H1 (cell line): ENCODE data around the gene UBE2H. TPM values are rescaled to one million over a fixed set of nuclear protein-coding genes. Genes with fewer than 3 reads are reported as not detected.

Experiments used
- CTCF ChIA-PET: fragments of 300-600 bp; sonication (Branson Sonifier 250); formaldehyde crosslinking; loops from one replicate; lab custom pipeline; 2021; ENCODE audit not compliant: partially characterized antibody; lab: Charles Lee
- POLR2A ChIA-PET: fragments of 300-600 bp; sonication (Branson Sonifier 250); formaldehyde crosslinking; loops from one replicate; lab custom pipeline; 2021; ENCODE audit warnings: inconsistent platforms; ENCODE audit not compliant: partially characterized antibody; lab: Charles Lee
- DNase-seq, 2 experiments: peaks; one replicate each; pipeline versions ENCODE4 v3.0.0 to v3.0.0-alpha.2; 2010 to 2022; ENCODE audit warnings: low spot score in 2 of 2, low read depth in 1 of 2, mixed read lengths in 1 of 2
- FAIRE-seq: peaks from 2 replicates; lab custom pipeline; 2011; peaks lifted over from hg19 to GRCh38; lab: Jason Lieb, UNC
- H2AFZ ChIP-seq: 2 replicates; pipeline ENCODE4 v1.8.1; 2012; ENCODE audit warnings: low read length, inconsistent platforms
- H2AK5ac ChIP-seq: 2 replicates; pipeline ENCODE4 v1.6.1; 2013; ENCODE audit warnings: low read depth, low read length
- H2BK120ac ChIP-seq: replicated peaks from 2 replicates; pipeline ENCODE3; 2013; ENCODE audit warnings: low read depth, low read length, inconsistent platforms
- H2BK12ac ChIP-seq: 2 replicates; pipeline ENCODE4 v1.6.1; 2013; ENCODE audit warnings: low read depth, low read length
- H2BK15ac ChIP-seq: 2 replicates; pipeline ENCODE4 v1.6.1; 2013; ENCODE audit warnings: low read length
- H2BK20ac ChIP-seq: 2 replicates; pipeline ENCODE4 v1.6.1; 2013; ENCODE audit warnings: low read length
- H2BK5ac ChIP-seq: 2 replicates; pipeline ENCODE4 v1.6.1; 2013; ENCODE audit warnings: low read depth, low read length
- H3K14ac ChIP-seq: 2 replicates; pipeline ENCODE4 v1.6.1; 2013; ENCODE audit warnings: inconsistent platforms; ENCODE audit not compliant: insufficient read length
- H3K18ac ChIP-seq: 2 replicates; pipeline ENCODE4 v1.6.1; 2013; ENCODE audit warnings: low read length; ENCODE audit errors: extremely low read depth
- H3K23ac ChIP-seq: 2 replicates; pipeline ENCODE4 v1.6.1; 2013; ENCODE audit warnings: inconsistent platforms; ENCODE audit not compliant: insufficient read length
- H3K23me2 ChIP-seq: 2 replicates; pipeline ENCODE4 v1.6.1; 2013; ENCODE audit warnings: low read depth, low read length
- H3K27ac ChIP-seq: 2 replicates; pipeline ENCODE4 v1.6.1; 2011; ENCODE audit warnings: low read depth, low read length, inconsistent platforms
- H3K27me3 ChIP-seq, 4 experiments: replicated peaks in 1 of 4; 1 replicate in 1 of 4; 2 replicates in 3 of 4; pipeline versions ENCODE4 v1.6.1 to v1.8.1; 2011 to 2013; ENCODE audit warnings: low read length in 3 of 4, mild to moderate bottlenecking in 3 of 4, inconsistent platforms in 2 of 4, mixed read lengths in 2 of 4, moderate library complexity in 1 of 4; ENCODE audit not compliant: control insufficient read depth in 3 of 4, insufficient read depth in 3 of 4; ENCODE audit errors: extremely low read depth in 1 of 4
- H3K36me3 ChIP-seq, 4 experiments: 2 replicates each; pipeline versions ENCODE4 v1.6.1 to v1.8.1; 2011 to 2013; ENCODE audit warnings: mild to moderate bottlenecking in 4 of 4, low read length in 3 of 4, moderate library complexity in 2 of 4, control low read depth in 1 of 4, inconsistent platforms in 1 of 4; ENCODE audit not compliant: insufficient read depth in 4 of 4, control insufficient read depth in 2 of 4
- H3K4ac ChIP-seq: replicated peaks from 2 replicates; pipeline ENCODE3; 2013; ENCODE audit warnings: low read length, low read depth, mixed read lengths, inconsistent platforms; ENCODE audit not compliant: insufficient read length
- H3K4me1 ChIP-seq, 4 experiments: replicated peaks in 1 of 4; 1 replicate in 1 of 4; 2 replicates in 3 of 4; pipeline versions ENCODE4 v1.6.1 to v1.8.1; 2011 to 2013; ENCODE audit warnings: low read length in 3 of 4, inconsistent platforms in 2 of 4, mixed read lengths in 1 of 4; ENCODE audit not compliant: insufficient read depth in 4 of 4, control insufficient read depth in 3 of 4
- H3K4me2 ChIP-seq, 2 experiments: 2 replicates each; pipeline versions ENCODE4 v1.6.1 to v1.8.1; 2011 to 2013; ENCODE audit warnings: low read depth in 2 of 2, low read length in 2 of 2, control low read depth in 1 of 2, inconsistent platforms in 1 of 2, mild to moderate bottlenecking in 1 of 2; ENCODE audit not compliant: insufficient read depth in 1 of 2
- H3K4me3 ChIP-seq, 4 experiments: fragments of 200-600, 300-600 bp in 1 of 4; sonication (generic), shearing (Covaris generic), sonication (Bioruptor Twin) in 1 of 4; 2 replicates each; pipeline versions ENCODE4 v1.5.1 to v1.8.1; 2011 to 2016; ENCODE audit warnings: low read length in 4 of 4, low read depth in 3 of 4, control low read depth in 2 of 4, inconsistent platforms in 2 of 4, mild to moderate bottlenecking in 2 of 4, mixed read lengths in 1 of 4, moderate library complexity in 1 of 4; ENCODE audit not compliant: insufficient read depth in 2 of 4; ENCODE audit errors: extremely low read depth in 1 of 4
- H3K56ac ChIP-seq: replicated peaks from 2 replicates; pipeline ENCODE3; 2013; ENCODE audit warnings: low read depth, mild to moderate bottlenecking, mixed read lengths, low read length, inconsistent platforms; ENCODE audit not compliant: insufficient read length
- H3K79me1 ChIP-seq: 2 replicates; pipeline ENCODE4 v1.6.1; 2013; ENCODE audit warnings: low read depth, low read length, control low read depth
- H3K79me2 ChIP-seq, 2 experiments: 2 replicates each; pipeline versions ENCODE4 v1.6.1 to v1.8.1; 2012 to 2013; ENCODE audit warnings: low read length in 2 of 2, mild to moderate bottlenecking in 2 of 2, inconsistent platforms in 1 of 2; ENCODE audit not compliant: insufficient read depth in 2 of 2, control insufficient read depth in 1 of 2
- H3K9ac ChIP-seq, 4 experiments: replicated peaks in 1 of 4; 1 replicate in 1 of 4; 2 replicates in 3 of 4; pipeline versions ENCODE4 v1.6.1 to v1.8.1; 2011 to 2013; ENCODE audit warnings: low read depth in 3 of 4, low read length in 3 of 4, control low read depth in 2 of 4, mild to moderate bottlenecking in 2 of 4, moderate library complexity in 2 of 4, inconsistent platforms in 1 of 4; ENCODE audit errors: extremely low read depth in 1 of 4
- H3K9me3 ChIP-seq, 2 experiments: 2 replicates each; pipeline versions ENCODE4 v1.6.1 to v1.8.1; 2012 to 2013; ENCODE audit warnings: mild to moderate bottlenecking in 2 of 2, moderate library complexity in 2 of 2, control low read depth in 1 of 2, inconsistent platforms in 1 of 2, low read depth in 1 of 2, low read length in 1 of 2, mixed read lengths in 1 of 2; ENCODE audit not compliant: insufficient read depth in 2 of 2
- H4K20me1 ChIP-seq, 2 experiments: replicated peaks in 1 of 2; 2 replicates each; pipeline versions ENCODE3 to v1.8.1; 2011 to 2013; ENCODE audit warnings: inconsistent platforms in 2 of 2, low read length in 2 of 2, mild to moderate bottlenecking in 1 of 2; ENCODE audit not compliant: insufficient read depth in 2 of 2, control insufficient read depth in 1 of 2
- H4K5ac ChIP-seq: 2 replicates; pipeline ENCODE4 v1.6.1; 2013; ENCODE audit warnings: low read length, low read depth, mixed read lengths, inconsistent platforms; ENCODE audit not compliant: insufficient read length
- H4K8ac ChIP-seq: 2 replicates; pipeline ENCODE4 v1.8.0; 2013; ENCODE audit warnings: mild to moderate bottlenecking, moderate library complexity, low read length, inconsistent platforms; ENCODE audit not compliant: insufficient read depth; ENCODE audit errors: extremely low read depth
- H4K91ac ChIP-seq: replicated peaks from 2 replicates; pipeline ENCODE3; 2013; ENCODE audit warnings: low read length, mixed read lengths, inconsistent platforms; ENCODE audit not compliant: insufficient read length
- BCL11A ChIP-seq, 2 experiments: IDR thresholded peaks; one replicate each; pipeline ENCODE4 v1.6.1; 2011; ENCODE audit warnings: low read depth in 2 of 2, low read length in 2 of 2, mild to moderate bottlenecking in 2 of 2
- CBX8 ChIP-seq: fragments of 300-800, 300-1000 bp; sonication (generic); IDR thresholded peaks from 2 replicates; pipeline ENCODE4 v1.7.1; 2016; ENCODE audit warnings: low read depth, low read length, borderline replicate concordance
- CHD1 ChIP-seq: IDR thresholded peaks from 2 replicates; pipeline ENCODE4 v1.6.1; 2012; ENCODE audit warnings: low read depth, low read length, improper control_type of control experiment
- CREB1 ChIP-seq: IDR thresholded peaks from 2 replicates; pipeline ENCODE4 v1.6.1; 2012; ENCODE audit warnings: inconsistent platforms
- JUN ChIP-seq: IDR thresholded peaks from 2 replicates; pipeline ENCODE4 v1.6.1; 2011; ENCODE audit warnings: low read depth, mild to moderate bottlenecking, improper control_type of control experiment, low read length
- RNF2 ChIP-seq: fragments of 200-900, 300-1000 bp; sonication (generic); IDR thresholded peaks from 2 replicates; pipeline ENCODE4 v1.7.1; 2016; ENCODE audit warnings: borderline replicate concordance, low read depth, mild to moderate bottlenecking, antibody characterized with exemption, low read length; ENCODE audit not compliant: poor library complexity, severe bottlenecking; ENCODE audit errors: missing control alignments
- TCF12 ChIP-seq: IDR thresholded peaks from 2 replicates; pipeline ENCODE4 v1.6.1; 2011; ENCODE audit warnings: low read depth, mild to moderate bottlenecking, low read length
- TEAD4 ChIP-seq: IDR thresholded peaks from 2 replicates; pipeline ENCODE4 v1.6.1; 2012; ENCODE audit warnings: low read depth, low read length, inconsistent platforms, mixed read lengths
- WGBS, 2 experiments: shearing (Covaris generic) in 1 of 2; methylation state at CpG; one replicate each; pipeline versions ENCODE4 v1.1.6 to v1.1.7; 2013 to 2015; ENCODE audit warnings: low lambda C conversion rate in 2 of 2, mixed read lengths in 2 of 2, inconsistent platforms in 1 of 2, low coverage in 1 of 2, missing lambda C conversion rate in 1 of 2; ENCODE audit not compliant: insufficient replicate concordance in 2 of 2, insufficient coverage in 1 of 2, insufficient read length in 1 of 2; ENCODE audit errors: extremely low coverage in 1 of 2, missing lambda C conversion rate in 1 of 2; 5-methylcytosine and 5-hydroxymethylcytosine counted together
- polyA plus RNA-seq, 7 experiments: library from polyadenylated mRNA; depleted of rRNA in 3 of 7; stranded (reverse) in 5 of 7; unstranded in 2 of 7; fragments of >200 nt in 5 of 7; fragments of 200-250 nt in 2 of 7; gene quantifications; 1 replicate in 5 of 7; 2 replicates in 1 of 7; 4 replicates in 1 of 7; pipeline versions ENCODE4 v1.2.1 to v1.2.3, GENCODE V29; 2011 to 2013; ENCODE audit warnings: missing spikeins in 2 of 7, mixed read lengths in 2 of 7
- total RNA-seq: library from RNA; stranded (reverse); fragmentation: NEBNext Ultra II Directional; extraction: Animal tissue kit (Norgen Biotek cat#: 25700); gene quantifications from 2 replicates; pipeline ENCODE4 v1.2.1, GENCODE V29; 2021

The UBE2H gene
- total and polyA plus RNA-seq, 2 of the 8 experiments (the other 6 are each of a cell fraction or from before 2014, with no cell fraction given): 30.6 to 62.2 TPM

DNA sequence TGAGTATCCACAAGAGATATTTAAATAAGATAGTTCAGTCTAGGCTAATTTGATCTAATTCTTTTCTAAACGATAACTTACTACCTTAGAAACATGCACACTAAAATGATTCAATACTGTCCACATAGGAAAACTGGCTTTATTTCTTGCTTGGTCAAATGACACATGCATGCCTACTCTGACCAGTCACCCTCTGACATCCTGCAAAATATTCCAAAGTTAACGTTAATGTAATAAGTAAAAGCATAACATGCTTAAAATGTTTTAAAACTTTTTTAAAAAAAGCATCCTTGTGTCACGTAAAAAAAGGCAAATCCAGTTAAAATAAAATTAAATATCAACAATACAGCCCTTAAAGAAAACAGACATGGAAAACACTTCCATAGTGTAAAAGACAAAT, 70.2 kb downstream of the UBE2H start:
- no peak for DNase-seq
- no peak for TF ChIP-seq CHD1
- no peak for TF ChIP-seq CREB1
- TF ChIP-seq JUN: no peak
- TF ChIP-seq TCF12: no peak
- no peak for TF ChIP-seq CBX8
- no peak for TF ChIP-seq TEAD4
- TF ChIP-seq RNF2: no peak
- TF ChIP-seq BCL11A (IDR thresholded peaks at IDR 0.05; ENCODE audit: low read depth in 2 of 2, low read length in 2 of 2): no peak
- Histone ChIP-seq H4K91ac (no peak overlapping the region), H2BK20ac (no peak overlapping the region), H3K23me2 (no peaks in the 10 kb centered on the region), H4K8ac (no peak overlapping the region), H3K9ac (no peak overlapping the region), H4K20me1 (no peaks in the 10 kb centered on the region), H3K23ac (no peak overlapping the region), H2AK5ac (no peak overlapping the region), H2AFZ (no peak overlapping the region), H3K79me2 (peaks cover 0 to 35% of the 10 kb centered on the region in 2 experiments; a peak in 2 of 4 replicates), H3K79me1 (0 out of 2 replicates have a peak, but pooled peaks cover 2% of the 10 kb centered on the region), H2BK120ac (no peak overlapping the region), H2BK15ac (no peak overlapping the region), H2BK5ac (no peak overlapping the region), H3K9me3 (no peaks in the 10 kb centered on the region), H4K5ac (no peak overlapping the region), H3K27me3 (no peaks in the 10 kb centered on the region; a peak in 1 of 7 replicates), H3K36me3 (peaks cover 0 to 10% (median 0%) of the 10 kb centered on the region in 4 experiments; a peak in 1 of 8 replicates), H3K4me3 (no peak overlapping the region), H3K18ac (no peak overlapping the region), H3K27ac (no peak overlapping the region), H3K4me1 (peaks cover 0 to 14% (median 7%) of the 10 kb centered on the region in 4 experiments; a peak in 6 of 7 replicates), H3K4me2 (no peak overlapping the region), H2BK12ac (no peak overlapping the region), H3K14ac (no peak overlapping the region), H3K4ac (no peak overlapping the region), H3K56ac (no peak overlapping the region)
- no peak for FAIRE-seq
- POLR2A ChIA-PET: no interaction called here
- CTCF ChIA-PET: no interaction called here
- WGBS, 2 experiments: 92% methylated on average over 3 of the region's 3 CpGs; no CpG with 5 or more reads in 1 of the 2 experiments
